Measurements from ENCODE around the gene PDGFA. TPM values are rescaled to one million over a fixed set of nuclear protein-coding genes. Genes with fewer than 3 reads are reported as not detected.
A peak's percentile ranks its signal among the peaks of the same experiment; 100 is the strongest.

The PDGFA gene
- total RNA-seq, 2 donors from 2014 or later: 34.9 to 50.5 TPM

DNA sequence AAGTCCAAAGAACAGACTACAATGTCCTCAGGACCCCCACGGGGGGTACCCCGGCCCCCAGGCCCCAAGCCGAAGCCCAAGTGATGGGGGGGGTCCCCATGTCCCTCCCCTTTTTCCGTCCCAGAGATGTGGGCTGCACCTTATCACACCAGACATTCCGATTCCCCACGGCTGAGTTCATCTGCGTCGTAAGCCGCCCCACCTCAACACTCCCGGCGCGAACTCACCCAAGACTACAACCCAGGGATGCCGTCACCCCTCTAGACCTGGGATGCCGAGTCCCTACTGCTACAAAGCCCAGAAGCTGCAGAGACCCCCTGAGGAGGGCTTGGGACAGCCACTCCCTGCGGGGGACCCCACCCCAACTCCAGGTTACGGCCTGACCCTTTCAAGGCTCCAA lies 14.5 kb downstream of the PDGFA start:
- no peak for TF ChIP-seq CTCF (IDR thresholded peaks at IDR 0.05)
- intact Hi-C loops (cut with DNase I): no loop called here
- H3K36me3 ChIP-seq: peaks cover 13% of the 10 kb centered on the region
- peak overlapping the region; percentile 91 for H3K27ac ChIP-seq
- H3K9ac ChIP-seq (ENCODE audit: low read depth in 2 of 2, low read length in 2 of 2): peak overlapping the region in 1 of 2 donors; percentile 89
- H3K4me3 ChIP-seq: no peak overlapping the region
- H3K9me3 ChIP-seq: no peaks in the 10 kb centered on the region
- H3K4me1 ChIP-seq: peaks cover 16% of the 10 kb centered on the region
- no peak for DNase-seq
- no peaks in the 10 kb centered on the region for H3K27me3 ChIP-seq

GRCh38 chr7:504221-505111 lies 15.2 kb downstream of the PDGFA start:
- TF ChIP-seq CTCF (IDR thresholded peaks at IDR 0.05): no peak
- H3K27ac ChIP-seq: peak overlapping the region; percentile 91
- intact Hi-C loops (cut with DNase I): no loop called here
- DNase-seq: peak; percentile 68
- peaks cover 14% of the 10 kb centered on the region for H3K36me3 ChIP-seq
- H3K9ac ChIP-seq (ENCODE audit: low read depth in 2 of 2, low read length in 2 of 2): peak overlapping the region; percentile 51 to 89
- no peaks in the 10 kb centered on the region for H3K9me3 ChIP-seq
- H3K4me3 ChIP-seq: no peak overlapping the region
- H3K4me1 ChIP-seq: peaks cover 16% of the 10 kb centered on the region
- H3K27me3 ChIP-seq: no peaks in the 10 kb centered on the region

DNA sequence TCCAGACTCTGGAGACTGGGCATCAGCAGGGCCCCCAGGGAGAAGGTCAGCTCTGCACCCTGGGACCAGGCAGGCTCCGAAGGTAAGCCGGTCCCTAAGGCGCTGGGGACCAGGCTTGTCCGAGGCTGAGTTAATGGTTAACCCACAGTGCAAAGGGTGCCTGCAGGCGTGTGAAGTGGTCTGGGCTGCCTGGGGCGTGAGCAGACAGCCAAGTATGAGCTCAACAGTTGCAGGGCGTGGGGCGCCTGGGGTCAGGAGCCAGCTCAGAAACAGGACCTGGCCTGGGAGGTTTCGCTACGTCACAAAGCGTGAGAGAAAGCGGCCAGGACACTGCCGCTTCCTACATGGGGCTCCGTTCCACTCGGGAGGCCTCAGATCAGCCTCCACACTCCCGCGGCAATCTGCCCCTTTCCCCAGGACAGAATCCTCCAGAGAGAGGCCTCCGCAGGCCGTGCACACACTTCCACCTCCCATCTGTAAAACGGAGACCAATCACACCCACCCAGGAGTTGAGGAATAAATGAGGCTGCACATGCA lies 16.0 kb downstream of the PDGFA start:
- Histone ChIP-seq H3K27ac (peak overlapping the region; percentile 91), H3K27me3 (no peaks in the 10 kb centered on the region), H3K9me3 (no peaks in the 10 kb centered on the region), H3K9ac (ENCODE audit: low read depth in 2 of 2, low read length in 2 of 2) (peak overlapping the region; percentile 51 to 89), H3K4me1 (peaks cover 16% of the 10 kb centered on the region), H3K4me3 (no peak overlapping the region), H3K36me3 (peaks cover 14% of the 10 kb centered on the region)
- intact Hi-C loops (cut with DNase I): no loop called here
- no peak for TF ChIP-seq CTCF (IDR thresholded peaks at IDR 0.05)
- peak; percentile 95 for DNase-seq

- Histone ChIP-seq H3K27ac (no peak overlapping the region), H3K9me3 (no peaks in the 10 kb centered on the region), H3K4me1 (peaks cover 16% of the 10 kb centered on the region), H3K36me3 (peaks cover 14% of the 10 kb centered on the region), H3K27me3 (no peaks in the 10 kb centered on the region), H3K4me3 (no peak overlapping the region), H3K9ac (ENCODE audit: low read depth in 2 of 2, low read length in 2 of 2) (peak overlapping the region in 1 of 2 donors; percentile 18)
- no peak for TF ChIP-seq CTCF (IDR thresholded peaks at IDR 0.05)
- intact Hi-C loops (cut with DNase I): no loop called here
- no peak for DNase-seq
Measured at GRCh38 chr7:502296-502695, 17.4 kb downstream of the PDGFA start.

DNA sequence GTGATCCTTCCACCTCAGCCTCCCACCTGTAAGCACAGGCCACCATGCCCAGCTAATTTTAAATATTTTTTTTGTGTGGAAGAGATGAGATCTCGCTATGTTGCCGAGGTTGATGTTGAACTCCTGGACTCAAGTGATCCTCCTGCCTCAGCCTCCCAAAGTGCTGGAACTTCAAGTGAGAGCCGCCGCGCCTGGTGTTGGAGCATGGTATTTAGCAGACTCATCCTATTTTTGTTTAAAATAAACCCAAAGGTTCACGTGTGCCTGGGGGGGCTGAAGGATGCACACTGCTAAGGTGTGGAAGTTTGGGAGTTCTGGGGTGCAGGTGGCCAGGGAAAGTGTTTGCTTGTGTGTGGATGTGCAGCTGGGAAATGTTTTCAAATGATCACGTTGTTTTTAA lies 18.1 kb downstream of the PDGFA start:
- Histone ChIP-seq H3K27ac (no peak overlapping the region), H3K9ac (ENCODE audit: low read depth in 2 of 2, low read length in 2 of 2) (no peak overlapping the region), H3K9me3 (no peaks in the 10 kb centered on the region), H3K4me3 (no peak overlapping the region), H3K36me3 (peaks cover 14% of the 10 kb centered on the region), H3K4me1 (peaks cover 16% of the 10 kb centered on the region), H3K27me3 (no peaks in the 10 kb centered on the region)
- DNase-seq: no peak
- no peak for TF ChIP-seq CTCF (IDR thresholded peaks at IDR 0.05)
- intact Hi-C loops (cut with DNase I): no loop called here

Measured in colonic mucosa (tissue), 4 donors.